GM18951 (cell line): Measurements from ENCODE around the gene CDH13.

ENCODE experiments used
- POLR2A ChIP-seq: IDR thresholded peaks from 4 replicates; pipeline ENCODE4 v1.6.1; 2011; ENCODE audit warnings: mild to moderate bottlenecking; ENCODE audit not compliant: insufficient read length, insufficient read depth; ENCODE audit errors: extremely low read depth
- in situ Hi-C: fragments of 300-500 bp; cut with MboI; formaldehyde crosslinking; loops from one replicate; pipeline ENCODE4 v1.12.0; 2022; ENCODE audit warnings: low sequenced_read_pairs, mixed read lengths, inconsistent platforms; ENCODE audit not compliant: unreplicated experiment

CDH13 gene

DNA sequence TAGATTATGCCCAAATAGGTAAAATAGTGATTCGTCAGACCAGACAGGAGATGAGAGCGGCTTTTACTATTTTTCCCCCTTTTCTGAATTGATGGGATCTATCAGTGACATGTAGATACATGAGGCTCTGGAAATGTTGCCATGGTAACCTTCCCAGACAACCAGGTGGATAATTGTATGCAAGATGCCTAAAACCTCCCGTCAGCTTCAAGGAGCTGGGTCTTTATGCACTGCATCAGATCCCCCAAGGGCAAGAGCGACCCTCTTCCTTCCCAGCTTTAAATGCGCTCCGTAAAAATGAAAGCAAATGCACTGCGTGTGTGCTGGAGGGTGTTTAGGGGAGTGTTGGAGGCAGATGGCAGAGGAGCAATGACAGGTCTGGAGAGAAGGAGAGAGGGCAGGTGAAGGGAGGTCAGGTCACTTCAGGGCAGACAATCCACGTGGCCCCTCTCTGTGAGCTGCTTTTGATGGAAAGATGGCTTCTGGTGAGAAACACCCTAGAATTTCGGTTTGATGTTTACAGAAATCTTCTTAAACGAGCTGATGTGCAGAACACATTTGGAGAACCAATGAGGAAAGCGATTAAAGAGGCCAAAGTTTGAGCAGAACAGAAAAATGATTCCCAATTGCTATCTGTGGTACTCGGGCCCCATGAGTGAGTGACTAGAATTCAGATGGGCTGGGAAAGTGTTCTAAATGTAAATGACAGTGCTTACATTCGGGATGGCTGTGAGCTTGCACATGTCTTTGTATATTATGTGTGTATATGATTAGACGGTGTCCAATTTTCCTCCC, 719.3 kb downstream of the CDH13 start:
- TF ChIP-seq POLR2A, result no peak
- in situ Hi-C loops, result no loop called here

GRCh38 chr16:83348991-83349390, 722.2 kb downstream of the CDH13 start:
- TF ChIP-seq POLR2A, result no peak
- in situ Hi-C loops, result no loop called here

GRCh38 chr16:83350481-83350880, 723.7 kb downstream of the CDH13 start:
- in situ Hi-C loops, result no loop called here
- no peak for TF ChIP-seq POLR2A

GRCh38 chr16:83351846-83352245, 725.1 kb downstream of the CDH13 start:
- no peak for TF ChIP-seq POLR2A
- in situ Hi-C loops, result no loop called here

GRCh38 chr16:83353241-83353640, 726.5 kb downstream of the CDH13 start:
- in situ Hi-C loops, result no loop called here
- no peak for TF ChIP-seq POLR2A

DNA sequence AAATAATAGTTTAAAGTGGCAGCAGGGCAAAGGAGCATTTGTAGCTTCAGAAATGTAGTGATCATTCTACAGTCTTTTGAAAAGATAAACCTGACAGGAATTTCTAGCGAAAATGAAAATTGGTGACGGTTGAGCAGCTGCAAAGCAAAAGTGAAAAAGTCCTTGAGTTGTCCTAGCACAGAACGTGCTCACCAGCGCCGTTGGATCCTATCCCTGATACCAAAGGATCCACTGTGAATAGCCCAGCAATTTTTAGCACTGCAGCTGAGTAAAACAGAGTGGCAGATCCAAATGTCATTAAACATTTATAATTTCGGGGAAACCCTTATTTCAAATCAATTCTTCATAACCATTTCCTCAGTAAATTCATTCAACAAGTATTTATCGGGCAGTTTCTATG, 727.2 kb downstream of the CDH13 start:
- in situ Hi-C loops, result no loop called here
- no peak for TF ChIP-seq POLR2A

- TF ChIP-seq POLR2A, result no peak
- in situ Hi-C loops, result no loop called here
These were observed 728.9 kb downstream of the CDH13 start for GRCh38 chr16:83355570-83356218.

DNA sequence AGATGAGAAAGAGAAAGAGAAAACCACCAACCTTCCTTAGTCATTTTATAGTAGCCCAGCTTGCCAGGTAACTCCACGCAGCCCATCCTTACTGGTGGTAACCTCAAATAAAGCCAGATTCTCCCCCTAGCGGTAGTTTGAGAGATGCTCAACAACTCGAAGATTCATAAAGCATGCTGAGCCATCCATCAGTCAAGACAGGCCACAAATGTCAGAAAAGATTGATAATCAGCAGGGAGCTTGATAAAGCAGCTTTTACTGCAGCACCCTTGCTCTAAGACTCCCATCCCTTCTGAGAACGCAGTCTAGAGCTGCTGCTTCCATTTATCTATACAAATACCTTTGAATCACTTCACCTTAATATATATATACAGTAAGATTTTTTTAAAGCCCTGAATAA, 729.5 kb downstream of the CDH13 start:
- in situ Hi-C loops, result no loop called here

DNA sequence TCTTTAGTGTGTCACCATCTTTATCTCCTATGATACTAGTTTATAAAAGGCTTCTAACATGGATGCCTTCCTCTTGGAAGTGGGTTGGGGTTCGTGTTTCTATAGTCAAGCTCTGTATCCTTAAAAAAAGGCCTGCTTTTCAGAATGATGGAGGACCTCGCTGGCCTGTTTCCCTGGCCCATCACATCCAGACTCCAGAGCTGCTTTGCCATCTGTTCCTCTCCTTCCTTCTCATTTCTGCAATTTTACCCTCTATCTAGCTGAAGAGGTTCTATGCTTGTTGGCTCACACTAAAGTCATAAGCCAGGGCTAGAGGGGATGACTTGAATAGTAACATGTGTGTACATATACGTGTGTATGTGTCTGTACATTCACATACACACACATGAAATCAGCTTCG, 730.2 kb downstream of the CDH13 start:
- no peak for TF ChIP-seq POLR2A
- in situ Hi-C loops, result no loop called here

More for the DNA sequence above, 729.5 kb downstream of the CDH13 start:
- no peak for TF ChIP-seq POLR2A

GRCh38 chr16:83363521-83363920, 736.8 kb downstream of the CDH13 start:
- no peak for TF ChIP-seq POLR2A
- in situ Hi-C loops, result no loop called here

DNA sequence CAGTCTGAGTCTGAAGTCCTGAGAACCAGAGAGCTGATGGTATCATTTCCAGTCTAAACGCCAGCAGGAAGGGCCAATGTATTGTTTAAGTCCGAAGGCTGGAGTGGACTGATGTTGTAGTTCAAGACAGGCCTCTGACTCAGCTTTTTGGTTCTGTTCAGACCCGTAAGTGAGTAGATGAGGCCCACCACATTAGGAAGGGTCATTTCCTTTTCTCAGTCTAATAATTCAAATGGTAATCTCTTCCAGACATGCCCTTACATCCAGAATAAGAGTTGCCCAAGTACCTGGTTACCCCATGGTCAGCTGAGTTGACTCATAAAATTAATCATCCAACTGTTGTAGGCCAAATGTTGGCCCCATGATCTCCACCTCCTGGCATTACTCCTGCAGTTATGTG, 738.4 kb downstream of the CDH13 start:
- in situ Hi-C loops, result no loop called here
- no peak for TF ChIP-seq POLR2A

DNA sequence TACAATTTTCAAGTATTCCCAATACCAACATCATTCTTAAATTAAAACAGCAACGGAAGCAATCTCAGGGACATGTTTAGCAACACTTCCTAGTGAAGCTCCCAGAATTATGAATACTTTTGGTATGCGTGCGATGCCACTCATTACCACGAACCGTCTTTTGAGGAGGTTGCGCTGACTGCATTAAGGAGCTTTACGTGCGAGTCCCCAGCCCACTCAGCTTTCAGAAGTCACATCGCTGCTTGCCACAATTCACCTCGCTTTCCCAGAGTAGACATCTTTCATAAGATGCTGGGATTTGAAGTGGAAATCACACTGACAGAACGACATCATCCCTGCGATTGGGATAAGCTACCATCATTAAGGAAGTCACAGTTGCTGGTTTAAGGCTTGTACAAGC, 739.5 kb downstream of the CDH13 start:
- in situ Hi-C loops, result no loop called here
- no peak for TF ChIP-seq POLR2A

DNA sequence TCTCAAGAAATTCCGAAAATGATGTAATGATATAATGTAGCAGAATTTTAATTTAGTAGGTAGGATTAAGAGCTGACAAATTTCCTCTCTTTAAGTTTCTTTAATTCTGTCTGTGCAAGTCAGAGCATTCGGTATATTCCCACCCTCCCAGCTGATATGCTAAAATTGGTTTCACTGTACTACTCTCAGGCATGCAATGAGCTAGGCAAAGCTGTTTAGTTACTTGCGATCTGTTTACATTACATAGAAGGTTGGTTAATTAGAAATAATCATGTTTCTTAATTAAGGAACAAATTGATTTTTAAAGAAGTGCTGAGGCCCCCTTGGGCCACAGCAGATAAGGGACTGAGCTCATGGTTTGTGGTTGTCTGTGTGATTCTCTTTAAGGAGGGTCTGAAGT, 748.2 kb downstream of the CDH13 start:
- TF ChIP-seq POLR2A, result no peak
- in situ Hi-C loops, result no loop called here

- in situ Hi-C loops, result no loop called here
- no peak for TF ChIP-seq POLR2A
These were observed 763.0 kb downstream of the CDH13 start for GRCh38 chr16:83389751-83390150.

- in situ Hi-C loops, result no loop called here
These were observed 764.0 kb downstream of the CDH13 start for GRCh38 chr16:83390759-83391158.

GRCh38 chr16:83392743-83393142, 766.0 kb downstream of the CDH13 start:
- no peak for TF ChIP-seq POLR2A
- in situ Hi-C loops, result no loop called here

More at GRCh38 chr16:83390759-83391158, 764.0 kb downstream of the CDH13 start:
- TF ChIP-seq POLR2A, result no peak
